Nucleus accumbens (tissue), 56 donors: ENCODE measurements around the gene HMGN3.

Experiments used
- DNase-seq, 56 donors: peaks; one replicate each; lab custom pipeline; 2025; lab: John Stamatoyannopoulos, UW

Gene HMGN3

GRCh38 chr6:79233611-79234149 is 802 bp downstream of the HMGN3 start:
- peak in 55 of 56 donors; percentile 37 to 90 (median 78) for DNase-seq

GRCh38 chr6:79232696-79233462 is 1.6 kb downstream of the HMGN3 start:
- DNase-seq, result no peak

- DNase-seq, result no peak
Measured at GRCh38 chr6:79231666-79232065, 2.8 kb downstream of the HMGN3 start.

- no peak for DNase-seq
Measured at GRCh38 chr6:79231101-79231500, 3.4 kb downstream of the HMGN3 start.

- DNase-seq, result no peak
Measured at GRCh38 chr6:79230149-79230548, 4.3 kb downstream of the HMGN3 start.

- DNase-seq, result no peak
Measured at GRCh38 chr6:79227445-79227844, 7.0 kb downstream of the HMGN3 start.

GRCh38 chr6:79226660-79227059 is 7.8 kb downstream of the HMGN3 start:
- DNase-seq, result no peak

- no peak for DNase-seq
Measured at GRCh38 chr6:79225717-79226599, 8.5 kb downstream of the HMGN3 start.

- no peak for DNase-seq
Measured at GRCh38 chr6:79223611-79224404, 10.7 kb downstream of the HMGN3 start.

- DNase-seq, result no peak
Measured at GRCh38 chr6:79215213-79215824, 19.2 kb downstream of the HMGN3 start.

GRCh38 chr6:79212859-79213258 is 21.6 kb downstream of the HMGN3 start:
- no peak for DNase-seq

GRCh38 chr6:79208816-79209215 is 25.7 kb downstream of the HMGN3 start:
- no peak for DNase-seq

- DNase-seq, result no peak
Measured at GRCh38 chr6:79203753-79204253, 30.7 kb downstream of the HMGN3 start.

GRCh38 chr6:79202556-79202955 is 31.9 kb downstream of the HMGN3 start:
- DNase-seq, result no peak

- DNase-seq, result peak in 4 of 56 donors; percentile 8 to 12 (median 8)
Measured at GRCh38 chr6:79201983-79202382, 32.5 kb downstream of the HMGN3 start.

GRCh38 chr6:79201143-79201542 is 33.3 kb downstream of the HMGN3 start:
- no peak for DNase-seq

- no peak for DNase-seq
Measured at GRCh38 chr6:79196912-79197311, 37.6 kb downstream of the HMGN3 start.

- no peak for DNase-seq
Measured at GRCh38 chr6:79193971-79194370, 40.5 kb downstream of the HMGN3 start.

- DNase-seq, result no peak
Measured at GRCh38 chr6:79189760-79190350, 44.6 kb downstream of the HMGN3 start.
